Measurements from ENCODE around the gene EPB41.

Gene EPB41

DNA sequence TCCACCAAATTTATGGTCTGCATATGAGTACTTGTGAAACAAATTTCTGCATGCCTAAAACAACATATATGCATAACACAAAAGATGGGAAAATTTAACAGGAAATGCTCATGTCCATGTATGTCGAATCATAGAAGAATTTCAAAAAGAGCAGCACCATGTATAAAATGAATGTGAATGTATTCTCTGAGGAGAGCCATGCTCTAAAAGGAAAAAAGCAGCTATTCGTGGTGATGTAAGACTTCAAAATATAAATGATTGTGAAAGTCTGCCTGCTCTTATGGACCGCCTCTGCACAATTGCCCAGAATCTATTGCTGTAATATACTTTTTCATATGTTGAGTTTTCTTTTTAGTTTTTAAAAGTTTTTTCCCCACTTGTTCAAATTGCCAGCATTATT lies 66.8 kb downstream of the EPB41 start:
- no peak for TF ChIP-seq TAF1 (IDR thresholded peaks at IDR 0.05; ENCODE audit: borderline replicate concordance, insufficient read depth, low read length)

DNA sequence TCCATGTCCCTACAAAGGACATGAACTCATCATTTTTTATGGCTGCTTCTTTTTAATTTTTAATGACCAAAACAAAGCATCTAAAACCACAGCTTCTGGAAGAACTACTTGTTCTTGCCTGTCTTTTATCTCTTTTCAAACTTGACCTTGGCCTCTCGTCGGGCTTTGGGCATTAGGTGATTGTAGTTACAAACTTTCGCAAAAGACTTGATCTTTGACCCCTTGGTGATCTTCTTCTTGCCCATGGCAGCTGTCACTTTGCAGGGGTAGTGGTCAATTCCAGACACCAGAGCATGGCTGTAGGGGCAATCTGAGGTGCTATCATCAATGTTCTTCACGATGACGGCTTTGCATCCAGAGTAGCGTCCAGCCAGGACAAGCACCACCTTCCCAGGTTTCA lies 67.8 kb downstream of the EPB41 start:
- TF ChIP-seq POLR2AphosphoS5 (IDR thresholded peaks at IDR 0.05; ENCODE audit: low read depth, low read length) (no peak), TAF1 (IDR thresholded peaks at IDR 0.05; ENCODE audit: borderline replicate concordance, insufficient read depth, low read length) (no peak)
- TF ChIP-seq, protein P1, sequence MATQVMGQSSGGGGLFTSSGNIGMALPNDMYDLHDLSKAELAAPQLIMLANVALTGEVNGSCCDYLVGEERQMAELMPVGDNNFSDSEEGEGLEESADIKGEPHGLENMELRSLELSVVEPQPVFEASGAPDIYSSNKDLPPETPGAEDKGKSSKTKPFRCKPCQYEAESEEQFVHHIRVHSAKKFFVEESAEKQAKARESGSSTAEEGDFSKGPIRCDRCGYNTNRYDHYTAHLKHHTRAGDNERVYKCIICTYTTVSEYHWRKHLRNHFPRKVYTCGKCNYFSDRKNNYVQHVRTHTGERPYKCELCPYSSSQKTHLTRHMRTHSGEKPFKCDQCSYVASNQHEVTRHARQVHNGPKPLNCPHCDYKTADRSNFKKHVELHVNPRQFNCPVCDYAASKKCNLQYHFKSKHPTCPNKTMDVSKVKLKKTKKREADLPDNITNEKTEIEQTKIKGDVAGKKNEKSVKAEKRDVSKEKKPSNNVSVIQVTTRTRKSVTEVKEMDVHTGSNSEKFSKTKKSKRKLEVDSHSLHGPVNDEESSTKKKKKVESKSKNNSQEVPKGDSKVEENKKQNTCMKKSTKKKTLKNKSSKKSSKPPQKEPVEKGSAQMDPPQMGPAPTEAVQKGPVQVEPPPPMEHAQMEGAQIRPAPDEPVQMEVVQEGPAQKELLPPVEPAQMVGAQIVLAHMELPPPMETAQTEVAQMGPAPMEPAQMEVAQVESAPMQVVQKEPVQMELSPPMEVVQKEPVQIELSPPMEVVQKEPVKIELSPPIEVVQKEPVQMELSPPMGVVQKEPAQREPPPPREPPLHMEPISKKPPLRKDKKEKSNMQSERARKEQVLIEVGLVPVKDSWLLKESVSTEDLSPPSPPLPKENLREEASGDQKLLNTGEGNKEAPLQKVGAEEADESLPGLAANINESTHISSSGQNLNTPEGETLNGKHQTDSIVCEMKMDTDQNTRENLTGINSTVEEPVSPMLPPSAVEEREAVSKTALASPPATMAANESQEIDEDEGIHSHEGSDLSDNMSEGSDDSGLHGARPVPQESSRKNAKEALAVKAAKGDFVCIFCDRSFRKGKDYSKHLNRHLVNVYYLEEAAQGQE (IDR thresholded peaks at IDR 0.05; ENCODE audit: insufficient read depth in 1 of 2, low read depth in 2 of 2, low read length in 2 of 2): no peak

DNA sequence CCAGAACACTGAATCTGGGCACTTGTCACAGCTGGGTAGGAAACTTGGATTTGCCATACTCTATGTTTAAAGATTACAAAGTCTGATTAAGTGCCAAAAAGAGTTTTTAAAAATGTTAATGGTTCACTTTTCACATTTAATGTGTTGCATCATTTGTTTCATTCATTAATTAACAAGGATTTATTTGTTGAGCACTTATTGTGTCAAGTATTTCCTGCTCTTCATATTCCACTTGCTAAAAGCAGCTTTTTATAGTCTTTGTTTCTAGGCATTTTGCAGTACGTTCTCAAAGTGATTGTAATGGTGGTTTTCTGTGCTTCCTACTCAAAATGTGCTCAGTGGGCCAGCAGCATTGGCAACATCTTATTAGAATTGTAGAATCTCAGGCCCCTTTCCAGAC lies 68.7 kb downstream of the EPB41 start:
- TF ChIP-seq, protein P1 (IDR thresholded peaks at IDR 0.05; ENCODE audit: insufficient read depth in 1 of 2, low read depth in 2 of 2, low read length in 2 of 2): no peak
- TF ChIP-seq POLR2AphosphoS5 (IDR thresholded peaks at IDR 0.05; ENCODE audit: low read depth, low read length) (no peak), SIN3A (IDR thresholded peaks at IDR 0.05; ENCODE audit: borderline replicate concordance, insufficient read depth, low read length) (no peak), FOXP2 (optimal IDR thresholded peaks at IDR 0.05; ENCODE audit: borderline replicate concordance, extremely low read depth, extremely low read length, insufficient read depth) (no peak), TAF1 (IDR thresholded peaks at IDR 0.05; ENCODE audit: borderline replicate concordance, insufficient read depth, low read length) (no peak)

DNA sequence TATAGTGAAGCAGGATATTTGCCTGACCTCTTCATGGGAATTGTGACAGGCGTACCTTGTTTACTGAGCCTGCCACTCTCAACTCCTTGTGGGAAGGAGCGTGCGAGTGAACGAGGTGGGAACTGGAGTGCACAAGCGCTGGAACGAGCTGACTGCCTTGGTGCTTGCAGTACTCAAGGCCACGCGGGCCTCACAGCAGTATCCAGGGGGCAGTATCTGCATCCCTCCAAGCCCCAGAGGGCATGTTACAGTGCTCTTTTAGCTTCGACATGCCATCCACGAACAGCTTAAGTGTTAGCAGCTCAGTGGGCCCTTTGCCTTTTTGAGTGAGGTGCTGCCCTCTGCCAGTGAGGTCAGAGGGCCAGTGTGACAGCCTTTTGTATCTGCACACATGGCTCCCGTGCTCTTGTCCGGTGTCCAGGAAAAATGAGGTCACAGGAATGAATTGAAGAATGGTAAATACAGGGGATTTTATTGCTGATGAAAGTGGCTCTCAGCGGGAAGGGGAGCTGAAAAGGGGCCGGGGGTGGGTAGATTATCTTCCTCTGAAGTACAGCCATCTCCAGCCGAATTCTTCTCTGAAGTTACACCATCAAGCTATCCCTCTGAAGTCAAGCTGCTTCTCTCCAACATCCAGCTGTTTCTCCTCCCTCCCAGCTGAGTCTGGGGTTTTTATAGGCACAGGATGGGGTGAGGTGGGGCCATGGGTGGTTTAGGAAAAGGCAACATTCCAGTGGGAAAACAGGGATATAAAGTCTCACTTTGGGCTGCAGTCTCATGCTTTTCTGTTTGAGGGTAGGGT lies 69.3 kb downstream of the EPB41 start:
- TF ChIP-seq POLR2AphosphoS5 (IDR thresholded peaks at IDR 0.05; ENCODE audit: low read depth, low read length) (no peak), FOXP2 (optimal IDR thresholded peaks at IDR 0.05; ENCODE audit: borderline replicate concordance, extremely low read depth, extremely low read length, insufficient read depth) (no peak), TAF1 (IDR thresholded peaks at IDR 0.05; ENCODE audit: borderline replicate concordance, insufficient read depth, low read length) (no peak), SIN3A (IDR thresholded peaks at IDR 0.05; ENCODE audit: borderline replicate concordance, insufficient read depth, low read length) (no peak)
- TF ChIP-seq, protein P1 (IDR thresholded peaks at IDR 0.05; ENCODE audit: insufficient read depth in 1 of 2, low read depth in 2 of 2, low read length in 2 of 2): no peak

DNA sequence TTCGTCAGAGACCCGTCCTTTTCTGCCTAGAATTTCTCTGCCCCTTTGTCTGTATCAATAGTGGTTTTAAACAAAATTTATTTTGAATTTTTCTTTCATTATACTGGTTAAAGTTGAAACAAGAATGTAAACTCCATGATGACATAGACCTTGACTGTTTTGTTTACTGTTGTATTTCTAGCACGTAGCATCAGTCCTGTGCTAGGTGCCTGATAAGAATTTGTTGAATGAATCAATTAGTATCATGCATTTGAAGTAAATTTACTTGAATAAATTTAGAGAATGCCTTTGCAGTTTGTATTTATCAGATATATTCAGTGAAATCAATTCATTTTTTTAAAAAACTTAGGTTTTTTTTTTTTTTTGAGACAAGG lies 69.9 kb downstream of the EPB41 start:
- TF ChIP-seq TAF1 (IDR thresholded peaks at IDR 0.05; ENCODE audit: borderline replicate concordance, insufficient read depth, low read length) (no peak), FOXP2 (optimal IDR thresholded peaks at IDR 0.05; ENCODE audit: borderline replicate concordance, extremely low read depth, extremely low read length, insufficient read depth) (no peak), POLR2AphosphoS5 (IDR thresholded peaks at IDR 0.05; ENCODE audit: low read depth, low read length) (no peak), SIN3A (IDR thresholded peaks at IDR 0.05; ENCODE audit: borderline replicate concordance, insufficient read depth, low read length) (no peak)
- TF ChIP-seq, protein P1 (IDR thresholded peaks at IDR 0.05; ENCODE audit: insufficient read depth in 1 of 2, low read depth in 2 of 2, low read length in 2 of 2): no peak
